NK-92 (cell line): ENCODE data around the gene AGMO.

Experiments used
- DNase-seq: peaks from one replicate; lab custom pipeline; 2025; ENCODE audit not compliant: unreplicated experiment; lab: John Stamatoyannopoulos, UW

AGMO gene

DNA sequence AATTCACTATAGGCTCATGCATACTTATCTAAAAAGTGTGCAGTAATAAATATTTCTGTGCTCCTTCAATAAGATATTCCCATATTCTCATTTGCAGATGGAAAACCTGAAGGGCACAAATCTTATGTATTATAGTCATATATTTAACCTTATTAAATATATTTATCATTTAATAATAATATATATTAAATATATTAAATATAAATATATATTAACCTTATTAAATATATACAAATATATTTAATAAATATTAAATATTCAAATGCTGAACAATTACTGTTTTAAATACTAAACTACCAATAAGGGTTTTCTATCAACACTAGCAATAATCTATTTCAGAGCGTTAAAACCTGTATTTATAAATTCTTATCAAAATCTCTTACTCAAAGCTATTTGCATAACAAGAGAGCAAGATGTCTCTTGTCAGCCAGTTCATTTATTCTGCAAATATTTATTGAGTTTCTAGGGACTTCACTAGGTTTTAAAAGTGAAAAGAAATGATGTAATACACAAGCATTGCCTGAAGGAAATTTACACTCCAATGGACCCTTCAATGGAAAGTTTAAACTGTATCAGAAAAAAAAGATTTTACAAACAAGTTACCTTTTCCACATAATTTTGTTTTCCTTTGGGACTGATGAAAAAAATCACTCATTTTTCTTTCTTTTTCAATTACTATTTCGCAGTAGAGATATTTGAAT is 159.2 kb downstream of the AGMO start:
- DNase-seq: no peak

DNA sequence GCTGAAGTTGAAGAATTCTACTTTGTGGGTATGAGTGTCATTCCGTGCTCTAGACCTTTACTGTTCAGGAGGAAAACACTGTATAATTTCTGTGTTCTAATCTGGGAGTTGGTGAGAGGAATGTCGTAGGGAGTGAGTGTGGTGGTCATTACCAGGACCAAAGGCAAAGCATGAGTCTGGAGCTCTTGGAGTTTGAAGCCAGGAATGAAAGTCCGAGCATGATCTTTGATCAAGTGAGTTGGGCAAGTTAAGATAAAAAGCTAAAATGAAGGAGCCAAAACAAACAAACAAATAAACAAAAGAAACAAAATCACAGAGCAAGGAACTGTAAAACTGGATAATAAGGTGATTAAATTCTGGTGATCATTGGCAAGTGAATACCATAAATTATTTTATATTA is 161.4 kb downstream of the AGMO start:
- DNase-seq: no peak

DNA sequence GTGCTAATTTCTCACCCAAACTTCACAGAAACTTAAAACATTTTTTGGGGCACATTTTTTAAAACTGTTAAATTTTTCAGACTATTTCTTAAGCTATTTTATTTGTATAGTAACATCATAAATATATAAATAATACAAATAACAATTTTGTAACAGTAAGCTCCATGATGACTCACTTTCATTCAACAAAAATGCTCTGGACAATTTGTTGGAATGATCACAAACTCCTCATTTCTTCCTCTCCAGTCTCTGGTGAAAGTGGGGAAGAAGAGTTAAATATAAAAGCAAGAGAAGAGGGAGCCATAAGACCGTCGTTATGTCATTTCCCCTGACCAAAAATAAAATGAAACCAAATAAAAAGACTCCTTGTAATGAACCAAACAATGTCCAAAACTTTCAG is 162.4 kb downstream of the AGMO start:
- no peak for DNase-seq

DNA sequence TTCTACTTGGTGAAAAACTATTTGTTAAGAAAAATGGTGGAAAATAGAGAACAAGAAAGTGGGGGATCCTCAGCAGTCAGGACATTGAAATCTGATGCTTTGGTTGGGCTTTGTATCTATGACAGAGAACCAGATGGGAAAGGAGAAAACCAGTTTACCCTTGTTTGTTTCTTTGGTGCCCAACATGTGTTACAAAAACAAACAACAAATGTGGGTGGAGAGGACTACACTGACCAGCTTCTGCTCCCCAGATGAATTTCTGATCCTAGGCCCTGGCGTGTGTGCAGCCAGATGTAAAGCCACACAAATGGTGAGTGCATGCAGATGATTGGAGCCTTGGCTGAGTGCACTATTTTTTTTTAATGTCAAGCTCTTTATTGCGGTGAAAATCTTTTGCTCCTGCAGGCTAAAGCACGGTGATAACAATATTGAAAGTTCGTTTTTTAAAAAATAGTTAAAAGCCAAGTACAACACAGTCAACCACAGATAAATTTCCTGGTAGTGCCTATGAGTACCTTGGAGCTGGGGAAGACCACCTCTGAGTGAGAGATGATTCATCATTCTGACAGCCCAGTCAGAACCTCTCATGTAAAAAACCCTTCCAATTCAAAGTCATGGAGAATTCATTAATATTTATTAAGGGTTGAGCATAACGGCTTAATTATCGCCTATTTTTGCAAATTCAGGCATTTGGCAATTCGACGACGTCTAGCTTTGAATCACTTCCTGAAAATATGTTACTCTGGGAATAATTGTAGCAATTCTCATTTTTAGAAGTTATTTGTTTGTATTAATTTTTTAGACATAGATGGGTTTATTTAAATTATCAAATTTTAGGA is 163.7 kb downstream of the AGMO start:
- no peak for DNase-seq

DNA sequence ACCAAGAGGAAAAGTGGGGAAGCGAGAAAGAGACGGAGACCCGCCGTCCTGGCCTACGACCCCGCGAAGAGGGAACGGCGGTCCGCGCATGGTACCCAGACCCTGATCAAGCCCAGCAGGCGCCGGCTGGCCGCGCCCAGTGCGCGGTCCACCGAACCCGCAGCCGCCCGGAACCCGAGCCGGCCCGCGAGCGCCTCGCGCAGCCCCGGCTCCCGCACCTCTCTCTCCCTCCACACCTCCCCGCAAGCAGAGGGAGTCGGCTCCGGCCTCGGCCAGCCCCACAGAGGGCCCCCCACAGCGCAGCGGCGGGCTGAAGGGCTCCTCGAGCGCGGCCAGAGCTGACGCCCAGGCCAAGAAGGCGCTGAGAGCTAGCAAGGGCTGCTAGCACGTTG is 164.7 kb downstream of the AGMO start:
- DNase-seq: no peak

DNA sequence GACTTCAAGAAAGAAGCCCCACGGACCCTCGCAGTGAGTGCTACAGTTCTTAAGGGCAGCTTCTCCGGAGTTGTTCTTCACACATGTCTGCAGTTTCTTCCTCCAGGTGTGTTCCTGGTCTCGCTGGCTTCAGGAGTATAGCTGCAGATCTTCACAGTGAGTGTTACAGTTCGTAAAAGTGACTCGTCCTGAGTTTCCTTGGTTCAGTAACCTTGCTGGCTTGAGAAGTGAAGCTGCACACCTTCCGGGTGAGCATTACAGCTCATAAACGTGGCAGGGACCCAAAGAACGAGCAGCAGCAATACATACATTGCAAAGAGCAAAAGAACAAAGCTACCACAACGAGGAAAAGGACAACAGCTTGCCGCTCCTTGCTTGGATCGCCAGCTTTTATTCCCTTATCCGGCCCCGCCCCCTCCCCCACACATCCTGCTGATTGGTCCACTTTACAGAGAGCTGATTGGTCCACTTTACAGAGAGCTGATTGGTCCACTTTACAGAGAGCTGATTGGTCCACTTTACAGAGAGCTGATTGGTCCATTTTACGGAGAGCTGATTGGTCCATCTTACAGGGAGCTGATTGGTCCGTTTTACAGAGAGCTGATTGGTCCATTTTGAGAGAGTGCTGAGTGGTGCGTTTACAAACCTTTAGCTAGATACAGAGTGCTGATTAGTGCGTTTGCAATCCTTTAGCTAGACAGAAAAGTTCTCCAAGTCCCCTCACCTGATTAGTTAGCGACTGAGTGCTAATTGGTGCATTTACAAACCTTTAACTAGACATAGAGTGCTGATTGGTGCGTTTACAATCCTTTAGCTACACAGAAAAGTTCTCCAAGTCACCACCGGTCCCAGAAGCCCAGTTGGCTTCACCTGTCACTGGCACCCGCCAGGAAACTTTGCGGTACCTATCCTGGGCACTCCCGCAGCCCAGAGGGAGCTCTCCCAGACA is 165.3 kb downstream of the AGMO start:
- no peak for DNase-seq

DNA sequence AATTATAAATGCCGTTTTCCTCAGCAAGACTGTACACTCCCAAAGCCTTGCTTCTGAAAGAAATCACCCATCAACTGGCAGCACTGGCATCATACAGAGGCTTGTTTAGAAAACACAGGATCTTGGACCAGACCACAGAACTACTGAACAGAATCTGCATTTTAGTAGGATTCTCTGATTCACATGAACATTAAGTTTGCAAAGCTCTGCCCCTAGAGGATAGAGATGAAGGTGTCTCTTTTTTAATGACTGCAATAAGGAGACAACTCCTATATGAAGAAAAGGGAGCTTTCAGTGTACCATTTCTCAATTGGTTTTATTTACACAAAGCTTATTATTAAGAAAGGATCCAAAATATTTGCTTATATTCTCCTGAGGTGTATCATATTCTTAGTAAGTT is 172.7 kb downstream of the AGMO start:
- no peak for DNase-seq

DNA sequence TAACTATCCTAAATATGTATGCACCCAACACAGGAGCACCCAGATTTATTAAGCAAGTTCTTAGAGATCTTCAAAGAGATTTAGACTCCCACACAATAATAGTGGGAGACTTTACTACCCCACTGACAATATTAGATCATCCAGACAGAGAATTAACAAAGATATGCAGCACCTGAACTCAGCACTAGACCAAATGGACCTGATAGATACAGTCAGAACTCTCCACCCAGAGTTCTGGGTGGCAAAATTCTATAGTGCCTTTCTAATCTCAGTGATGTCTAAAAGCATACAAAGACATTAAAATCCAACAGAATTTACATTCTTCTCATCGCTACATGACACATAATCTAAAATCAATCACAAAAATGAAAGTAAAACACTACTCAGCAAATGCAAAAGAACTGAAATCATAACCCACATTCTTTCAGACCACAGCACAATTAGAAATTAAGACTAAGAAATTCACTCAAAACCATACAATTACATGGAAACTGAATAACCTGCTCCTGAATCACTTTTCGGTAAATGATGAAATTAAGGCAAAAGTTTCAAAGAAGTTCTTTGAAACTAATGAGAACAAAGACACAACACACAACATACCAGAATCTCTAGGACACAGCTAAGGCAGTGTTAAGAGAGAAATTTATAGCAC is 183.2 kb downstream of the AGMO start:
- no peak for DNase-seq

DNA sequence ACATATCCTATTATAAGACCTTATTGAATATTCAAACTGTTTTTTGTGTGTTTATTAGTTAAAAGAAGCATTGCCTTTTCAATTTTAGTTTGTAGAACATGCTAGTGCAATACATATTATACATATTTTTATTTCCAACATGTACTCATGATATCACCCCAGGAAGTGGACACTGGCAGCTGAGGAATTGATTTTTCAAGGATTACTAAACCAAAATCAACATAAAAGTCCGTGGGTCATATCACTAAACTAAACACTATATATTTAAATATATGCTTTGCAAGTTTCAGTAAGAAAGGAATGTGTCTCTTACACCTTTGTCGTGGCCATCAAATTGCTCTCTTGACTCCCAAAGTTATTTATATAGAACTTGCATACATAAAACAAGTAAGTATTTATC is 185.2 kb downstream of the AGMO start:
- no peak for DNase-seq

DNA sequence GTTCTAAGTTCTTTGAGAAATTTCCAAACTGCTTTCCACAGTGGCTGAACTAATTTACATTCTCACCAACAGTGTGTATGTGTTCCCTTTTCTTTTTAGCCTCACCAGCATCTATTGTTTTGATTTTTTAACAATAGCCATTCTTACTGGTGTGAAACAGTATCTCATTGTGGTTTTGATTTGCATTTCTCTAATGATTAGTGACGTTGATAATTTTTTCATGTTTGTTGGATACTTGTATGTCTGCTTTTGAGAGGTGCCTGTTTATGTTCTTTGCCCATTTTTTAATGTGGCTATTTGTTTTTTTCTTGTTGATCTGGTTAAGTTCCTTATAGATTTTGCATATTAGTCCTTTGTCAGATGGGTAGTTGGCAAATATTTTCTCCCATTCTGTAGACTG is 191.4 kb downstream of the AGMO start:
- no peak for DNase-seq

DNA sequence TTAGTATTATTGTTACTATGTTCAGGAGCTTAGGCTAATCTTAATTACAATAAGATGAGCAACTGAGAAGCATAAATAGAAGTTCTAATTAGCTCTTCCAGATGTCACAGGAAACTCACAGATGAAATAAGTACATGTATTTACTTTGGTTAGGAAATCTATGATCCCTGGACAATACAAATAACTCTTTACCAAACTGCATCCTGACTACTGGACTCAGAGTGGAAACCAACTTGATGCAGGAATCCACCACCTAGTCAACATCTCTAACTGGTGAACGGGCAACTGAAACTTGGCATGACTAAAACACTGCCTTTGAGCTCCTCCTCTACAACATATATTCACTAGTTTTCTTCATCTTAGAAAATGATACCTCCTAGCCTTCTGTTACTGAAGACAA is 193.2 kb downstream of the AGMO start:
- DNase-seq: no peak

DNA sequence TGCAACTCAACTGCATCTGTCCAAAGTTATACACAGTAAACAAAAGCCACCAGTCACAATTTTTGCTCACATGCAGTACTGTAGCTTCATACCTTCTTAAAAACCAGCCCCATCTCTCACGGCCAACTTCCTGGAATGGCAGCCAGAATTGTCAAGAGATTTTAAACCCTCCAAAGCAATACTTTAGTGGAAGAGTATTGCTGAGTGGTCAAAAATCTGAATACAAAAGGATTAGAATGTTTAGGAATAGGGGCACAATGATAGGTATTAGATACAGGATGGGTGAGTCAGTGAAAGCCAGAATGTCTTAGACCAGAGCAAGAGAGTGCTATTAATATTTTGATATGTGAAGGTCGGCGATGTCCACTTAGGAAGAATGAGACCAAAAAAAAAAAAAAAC is 193.9 kb downstream of the AGMO start:
- DNase-seq: no peak

DNA sequence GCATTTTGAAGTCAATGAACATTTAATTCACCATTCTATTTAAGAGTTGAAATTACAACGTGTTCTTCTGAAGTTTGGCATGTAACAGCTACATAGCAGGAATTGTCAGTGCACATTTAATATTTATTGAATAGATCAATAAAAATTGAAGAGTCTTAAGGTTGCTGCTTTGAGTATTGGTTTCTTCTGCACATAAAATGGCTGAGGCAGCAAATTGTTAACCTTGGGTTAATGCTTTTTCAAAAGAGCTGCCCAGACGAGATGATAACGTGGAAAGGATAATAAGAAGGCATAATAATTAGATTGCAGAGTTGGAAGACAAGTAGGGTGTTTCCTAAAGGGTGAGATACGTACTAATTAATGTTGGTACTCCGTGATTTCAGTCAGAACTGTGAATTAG is 203.7 kb downstream of the AGMO start:
- DNase-seq: no peak

DNA sequence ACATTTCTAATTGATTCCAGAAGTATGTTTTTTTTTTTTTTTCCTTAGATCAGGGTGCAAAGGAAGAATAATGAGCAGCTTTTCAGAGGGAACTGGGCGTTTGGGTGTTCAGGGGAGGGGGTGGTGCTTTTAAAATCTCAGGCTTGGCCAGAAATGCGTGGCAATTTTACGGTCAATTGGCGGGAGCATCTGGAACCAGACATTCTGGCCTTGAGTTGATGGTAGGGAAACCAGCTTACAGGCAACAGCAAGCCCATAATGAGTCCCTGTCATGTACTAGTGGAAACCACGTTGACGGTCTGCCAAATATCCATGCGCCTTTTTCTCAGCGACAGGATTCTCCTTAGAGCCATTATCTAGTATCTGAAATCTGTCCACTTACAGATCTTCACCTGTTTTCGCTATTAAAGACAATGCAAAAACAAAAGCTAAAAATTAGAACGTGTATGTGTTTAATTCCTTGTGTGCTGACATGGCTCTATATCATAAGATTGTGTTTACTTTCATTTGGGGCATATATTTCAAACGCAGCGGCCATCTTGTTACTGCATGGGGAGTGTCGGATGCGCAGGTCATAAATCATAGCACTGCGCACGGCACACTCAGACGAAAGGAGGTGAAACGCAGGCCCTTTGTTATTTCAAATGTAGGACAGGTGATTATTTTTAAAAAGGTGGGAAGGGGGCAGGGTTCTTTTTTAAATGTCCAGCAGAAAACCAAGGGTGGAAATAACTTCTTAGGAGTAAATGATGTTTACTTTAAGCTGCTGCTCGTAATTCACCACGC is 209.2 kb downstream of the AGMO start:
- DNase-seq: no peak

DNA sequence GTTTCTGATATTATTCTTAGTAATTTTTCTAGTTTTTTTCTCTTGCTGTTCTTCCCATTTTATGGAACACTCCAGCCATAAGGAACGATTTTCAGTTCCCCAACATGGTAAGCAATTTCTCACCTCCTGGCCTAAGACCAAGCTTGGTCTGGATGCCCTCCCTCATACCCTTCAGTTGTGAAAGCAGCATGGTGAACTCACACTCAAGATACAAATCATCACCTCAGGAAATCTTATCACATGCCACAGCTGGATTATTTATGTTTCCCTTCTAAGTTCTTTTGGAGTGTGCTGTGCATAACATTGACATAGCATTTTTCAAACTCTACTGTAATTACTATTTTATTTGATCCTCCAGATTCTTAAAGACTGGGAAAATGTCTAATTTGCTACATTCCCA is 216.6 kb downstream of the AGMO start:
- DNase-seq: no peak

DNA sequence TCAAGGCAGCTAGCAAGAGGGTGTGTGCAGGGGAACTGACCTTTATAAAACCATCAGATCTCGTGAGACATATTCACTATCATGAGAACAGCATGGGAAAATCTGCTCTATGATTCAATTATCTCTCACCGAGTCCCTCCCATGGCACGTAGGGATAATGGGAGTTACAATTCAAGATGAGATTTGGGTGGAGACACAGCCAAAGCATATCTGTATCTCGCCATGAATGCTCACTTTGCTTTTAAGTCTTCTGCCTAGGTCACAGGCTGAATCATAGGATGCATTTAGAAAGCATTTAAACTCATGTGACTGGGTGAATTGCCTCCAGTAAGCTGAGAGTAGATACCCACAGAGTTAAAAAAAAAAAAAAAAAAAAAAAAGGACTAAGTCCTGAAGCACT is 220.0 kb downstream of the AGMO start:
- DNase-seq: no peak

DNA sequence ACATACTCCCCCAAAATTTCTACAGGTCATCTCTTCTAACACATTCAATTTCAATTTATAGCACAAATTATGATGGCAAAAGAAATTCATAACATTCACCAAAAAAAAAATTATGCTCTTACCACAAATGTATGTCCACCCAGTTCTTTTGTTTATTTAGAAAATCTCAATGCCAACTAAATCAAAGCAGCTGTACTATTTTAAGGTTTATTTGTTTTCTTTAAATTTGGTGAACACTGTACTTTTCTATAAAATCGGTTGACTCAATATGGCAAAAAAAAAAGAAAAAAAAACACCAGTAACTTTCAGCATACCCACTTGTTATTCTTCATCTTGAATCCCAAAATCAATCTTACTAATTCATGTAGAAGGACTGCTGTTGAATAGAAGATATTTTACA is 225.7 kb downstream of the AGMO start:
- DNase-seq: no peak

DNA sequence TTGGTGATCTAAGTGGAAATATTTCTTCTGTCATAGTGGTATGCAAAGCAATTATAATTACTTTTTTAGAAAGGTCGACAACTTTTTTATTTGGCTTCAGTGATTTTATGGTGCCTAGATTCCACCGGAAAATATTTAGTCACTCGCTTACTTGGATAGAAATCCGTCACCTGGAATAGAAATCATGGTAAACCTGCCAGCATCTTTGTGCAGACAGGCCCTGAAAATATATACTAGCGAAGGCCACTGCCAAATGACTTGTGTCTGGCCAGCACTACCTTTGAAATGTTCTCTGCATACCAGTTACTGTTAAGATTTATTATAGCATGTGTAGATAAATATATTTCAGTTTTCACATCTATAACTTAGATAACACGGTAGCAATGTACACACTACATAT is 226.4 kb downstream of the AGMO start:
- no peak for DNase-seq

DNA sequence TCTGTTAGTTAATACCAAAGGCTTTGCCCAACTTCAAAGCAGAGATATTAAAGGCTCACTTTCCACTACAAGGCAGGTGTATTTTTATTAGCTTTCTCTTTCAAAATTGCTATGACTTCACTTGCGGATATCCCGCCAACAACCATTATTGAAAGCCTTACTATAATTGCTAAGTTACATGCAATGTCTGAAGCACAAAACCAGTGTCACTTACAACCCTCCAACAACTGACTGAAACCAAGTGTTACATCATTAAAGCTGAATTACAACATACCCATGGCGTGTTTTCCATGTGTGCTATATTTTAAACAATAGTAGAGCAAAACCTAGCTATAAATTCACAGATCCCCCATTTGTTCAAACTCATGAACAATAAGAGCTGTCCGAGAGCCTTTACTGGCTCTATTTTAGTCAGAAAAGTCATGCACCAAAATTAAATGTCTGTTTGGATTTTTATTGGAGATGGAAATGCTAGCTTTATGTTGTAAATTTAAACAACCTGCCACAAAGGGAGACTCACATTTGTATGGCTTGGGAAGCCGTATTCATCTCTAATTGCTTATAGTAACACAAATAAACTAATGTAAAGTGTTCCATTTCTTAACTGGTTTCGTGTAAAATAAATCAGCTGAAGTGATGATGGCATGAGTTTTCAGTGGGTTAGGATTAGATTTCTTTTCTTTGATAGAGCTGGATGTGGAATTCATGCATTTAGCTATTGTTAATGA is 227.1 kb downstream of the AGMO start:
- no peak for DNase-seq

DNA sequence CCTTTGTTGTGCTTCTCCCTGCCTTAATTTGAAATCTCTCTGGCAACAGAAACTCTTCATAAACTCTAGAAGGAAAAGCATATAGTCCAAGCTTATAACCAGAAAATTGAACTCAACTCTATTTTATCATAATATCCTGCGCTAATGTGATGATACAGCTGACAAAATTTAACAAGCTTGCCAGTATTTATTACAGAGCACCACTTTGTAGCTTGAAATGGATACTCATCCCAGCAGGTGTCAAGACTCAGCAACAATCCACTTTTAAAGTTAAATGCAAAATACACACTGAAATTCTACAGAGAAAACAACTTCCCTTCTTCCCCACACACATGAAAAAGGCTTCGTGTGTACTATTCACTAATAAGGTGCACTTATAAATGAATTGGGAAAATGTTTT is 228.9 kb downstream of the AGMO start:
- DNase-seq: no peak
